DMS 273 treated with DMSO at 0.1 percent for 48 hours (cell line): ENCODE data around the gene NLGN1.

Source experiments
- DNase-seq: peaks from one replicate; lab custom pipeline; 2025; lab: John Stamatoyannopoulos, UW

The NLGN1 gene

GRCh38 chr3:173762501-173762900 lies 365.0 kb downstream of the NLGN1 start:
- no peak for DNase-seq

DNA sequence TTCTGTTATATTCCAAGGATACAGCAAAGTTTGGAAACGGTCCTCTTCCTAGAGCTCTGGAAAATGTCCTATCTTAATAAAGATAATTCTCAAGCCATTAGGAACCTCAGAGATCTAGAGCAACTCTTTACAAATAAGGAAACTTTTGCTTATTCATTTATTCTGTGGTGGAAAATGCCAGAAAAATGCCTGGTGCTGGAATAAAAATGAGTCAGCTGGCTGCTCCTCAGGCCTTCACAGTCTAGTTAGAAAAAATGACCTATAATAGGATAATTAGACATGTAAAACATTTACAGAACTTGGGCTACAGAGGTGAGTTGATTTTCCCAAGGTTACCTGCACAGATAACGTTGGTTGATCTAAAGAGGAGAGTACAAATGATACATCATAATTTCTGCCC lies 372.5 kb downstream of the NLGN1 start:
- no peak for DNase-seq

GRCh38 chr3:173770796-173771573 lies 373.4 kb downstream of the NLGN1 start:
- DNase-seq: no peak

DNA sequence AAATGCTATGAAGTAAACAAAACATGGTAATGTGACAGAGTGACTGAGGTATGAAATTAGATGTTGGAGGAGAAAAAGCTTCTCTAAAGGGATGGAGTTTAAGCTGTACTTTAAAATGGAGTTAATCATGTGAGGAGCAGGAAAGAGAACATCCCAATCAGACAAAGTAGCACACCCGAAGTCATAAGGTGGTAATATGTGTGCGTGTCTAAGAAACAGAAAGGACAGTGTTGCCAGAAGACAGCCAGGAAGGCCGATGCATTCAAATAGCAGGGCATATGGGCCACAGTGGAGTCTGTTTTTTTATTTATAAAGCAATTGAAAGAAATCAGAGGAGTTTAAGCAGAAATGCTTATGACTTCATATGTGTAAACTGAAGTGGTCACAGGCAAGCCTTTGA lies 376.3 kb downstream of the NLGN1 start:
- DNase-seq: no peak

DNA sequence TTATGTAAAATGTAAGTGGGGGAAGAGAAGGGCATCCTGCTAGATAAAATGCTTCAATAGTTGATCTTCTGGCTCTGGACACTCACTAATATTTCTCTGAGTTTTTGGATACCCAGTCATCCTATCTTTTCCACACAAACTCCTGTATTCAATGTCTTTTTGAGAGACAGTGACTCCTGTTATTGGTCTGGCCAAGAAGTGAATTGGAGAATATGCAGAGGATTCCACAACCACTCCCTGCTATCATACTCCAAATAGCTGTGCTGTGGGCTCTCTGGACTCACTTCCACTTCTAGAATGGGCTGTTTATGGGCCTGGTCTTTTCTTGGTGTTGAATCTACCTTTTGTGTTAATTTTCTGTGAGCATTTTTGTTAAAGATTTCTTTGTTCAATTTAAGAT lies 376.8 kb downstream of the NLGN1 start:
- DNase-seq: no peak

- DNase-seq: no peak
Observed at GRCh38 chr3:173778251-173778650, 380.7 kb downstream of the NLGN1 start.

DNA sequence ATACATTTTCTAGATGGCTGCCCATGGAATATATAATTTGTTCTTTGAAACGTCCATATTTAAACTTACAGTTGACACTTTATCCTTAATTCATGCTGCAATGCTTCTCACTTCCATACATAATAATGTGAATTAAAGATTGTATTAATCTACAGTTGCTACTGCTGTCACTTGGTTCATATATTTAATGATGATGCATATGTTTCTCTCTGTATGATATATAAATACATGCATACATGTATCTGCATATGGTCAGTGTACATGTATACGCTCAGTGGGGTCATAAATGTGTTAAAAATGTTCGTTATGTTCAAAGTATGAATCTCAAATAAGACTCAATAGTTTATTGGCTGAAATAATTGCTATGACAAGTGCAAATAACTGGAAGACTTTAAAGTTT lies 382.5 kb downstream of the NLGN1 start:
- no peak for DNase-seq

- DNase-seq: no peak
Observed at GRCh38 chr3:173785004-173785403, 387.5 kb downstream of the NLGN1 start.

GRCh38 chr3:173789530-173790162 lies 392.1 kb downstream of the NLGN1 start:
- no peak for DNase-seq

- DNase-seq: no peak
Observed at GRCh38 chr3:173793963-173794362, 396.4 kb downstream of the NLGN1 start.

DNA sequence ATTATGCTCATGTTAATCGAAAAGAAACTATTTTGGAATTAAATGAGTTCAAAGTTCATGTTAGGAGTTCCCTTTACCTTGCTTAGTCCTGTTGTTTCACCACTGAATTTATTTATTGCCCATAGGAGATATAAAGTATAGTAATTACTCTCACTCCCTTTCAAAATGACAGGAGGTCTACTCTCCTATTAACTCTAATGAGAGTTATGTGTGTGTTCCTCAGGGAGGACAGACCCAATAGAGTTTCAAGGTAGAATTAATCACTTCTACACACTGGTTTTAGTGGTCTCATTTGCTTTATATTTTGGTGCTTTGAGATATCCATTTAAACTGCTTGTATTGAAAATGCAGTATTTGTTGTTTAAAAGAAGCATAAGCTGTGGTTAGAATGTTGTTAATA lies 398.9 kb downstream of the NLGN1 start:
- no peak for DNase-seq

DNA sequence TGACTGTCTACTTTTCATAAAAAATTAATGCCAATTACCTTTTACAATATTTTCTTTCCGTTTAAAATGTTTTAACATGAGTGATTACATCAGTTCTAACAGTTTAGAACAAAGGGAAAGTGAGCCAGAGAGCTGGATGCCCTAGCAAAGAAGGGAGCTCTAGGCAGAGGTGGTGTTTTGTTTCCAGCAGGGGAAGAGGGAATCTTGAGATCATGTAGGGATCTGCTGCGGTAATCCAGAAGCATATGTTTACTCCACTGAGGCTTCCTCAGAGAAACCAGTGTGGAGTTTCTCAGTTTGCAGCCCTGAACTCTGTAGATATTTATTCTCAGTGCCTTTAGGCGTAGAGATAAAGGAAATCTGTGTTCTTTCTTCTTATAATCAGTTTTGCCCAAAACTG lies 399.3 kb downstream of the NLGN1 start:
- no peak for DNase-seq

DNA sequence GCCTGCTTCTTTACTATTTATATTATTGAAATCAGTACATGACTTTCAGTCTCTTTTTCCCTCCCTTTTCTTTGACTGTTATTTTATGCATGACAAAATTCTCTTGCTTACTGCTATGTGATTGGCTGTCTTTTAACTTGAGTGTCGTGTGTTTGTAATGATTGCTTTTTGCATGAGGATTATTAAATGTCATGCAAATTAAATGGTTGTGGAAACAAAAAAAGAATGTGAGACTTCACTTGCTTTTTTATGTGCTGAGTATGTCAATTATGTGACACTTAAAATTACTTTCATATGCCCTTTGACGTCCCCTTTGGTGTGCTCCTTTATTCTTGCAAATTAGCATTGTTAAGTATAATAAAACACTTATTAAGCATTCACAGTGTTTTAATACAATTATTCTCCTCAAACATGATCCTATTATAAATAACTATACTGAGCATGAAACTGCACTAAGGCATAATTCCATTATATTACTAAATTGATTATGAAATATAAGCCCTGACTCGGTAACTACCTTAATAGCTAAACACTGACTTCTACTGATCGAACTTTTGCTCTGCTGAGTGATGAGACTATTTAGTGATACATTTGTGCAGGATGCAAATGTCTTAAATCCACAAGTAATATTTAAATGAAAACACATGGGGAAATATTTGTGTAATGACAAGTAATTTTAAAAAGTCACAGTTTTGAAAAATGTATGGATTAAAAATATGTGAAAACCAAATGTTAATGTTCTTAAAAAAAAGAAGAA lies 401.7 kb downstream of the NLGN1 start:
- no peak for DNase-seq

- DNase-seq: no peak
Observed at GRCh38 chr3:173800154-173800553, 402.6 kb downstream of the NLGN1 start.

- DNase-seq: no peak
Observed at GRCh38 chr3:173814809-173815208, 417.3 kb downstream of the NLGN1 start.

- no peak for DNase-seq
Observed at GRCh38 chr3:173819368-173819767, 421.8 kb downstream of the NLGN1 start.

DNA sequence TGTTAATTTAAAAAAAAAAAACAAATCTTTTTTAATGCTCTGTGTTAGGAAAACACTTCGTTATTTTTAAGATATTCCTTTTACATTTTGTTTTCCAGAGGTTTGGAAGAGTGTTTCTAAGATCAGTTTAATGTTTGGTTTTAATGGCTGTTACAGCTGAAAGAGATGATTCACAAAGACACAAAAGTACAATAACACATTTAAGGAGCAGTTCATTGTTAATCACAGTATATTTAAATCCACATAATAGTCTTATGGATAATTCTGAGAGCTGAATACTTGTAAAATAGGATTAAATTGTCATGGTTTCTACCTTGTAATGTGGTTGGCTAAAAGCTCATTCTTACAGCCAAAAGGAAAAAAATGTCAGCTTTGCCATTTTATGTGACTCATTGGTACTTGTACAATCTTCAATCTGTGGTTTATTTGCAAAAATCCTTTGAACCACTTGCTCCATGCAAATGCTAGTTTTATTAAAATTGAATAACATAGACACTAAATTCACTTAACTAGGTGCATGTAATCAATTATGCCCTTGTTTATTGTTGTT lies 426.4 kb downstream of the NLGN1 start:
- no peak for DNase-seq

- DNase-seq: no peak
Observed at GRCh38 chr3:173825730-173826129, 428.2 kb downstream of the NLGN1 start.

DNA sequence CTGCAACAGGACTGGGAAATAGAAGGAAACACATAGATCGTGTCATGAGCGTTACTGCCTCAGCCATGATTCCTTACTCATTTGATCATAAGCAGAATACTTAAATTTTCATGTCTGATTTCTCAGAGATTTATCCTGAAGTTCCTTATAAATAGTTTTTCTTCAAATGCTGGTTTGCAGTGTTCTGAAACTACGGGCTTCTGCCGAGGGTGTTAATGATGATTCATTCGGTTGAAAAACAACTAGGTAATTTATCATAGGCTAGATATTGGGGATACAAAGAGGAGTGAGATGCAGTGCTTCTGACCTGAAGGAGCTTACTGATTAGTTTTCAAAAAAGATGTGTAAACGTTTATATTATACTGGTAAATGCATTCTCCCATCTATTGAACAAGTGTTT lies 428.9 kb downstream of the NLGN1 start:
- no peak for DNase-seq

- DNase-seq: no peak
Observed at GRCh38 chr3:173826901-173827609, 429.5 kb downstream of the NLGN1 start.

- no peak for DNase-seq
Observed at GRCh38 chr3:173838644-173839043, 441.1 kb downstream of the NLGN1 start.

GRCh38 chr3:173839859-173840258 lies 442.3 kb downstream of the NLGN1 start:
- DNase-seq: no peak
